HG02759 (cell line): Measurements from ENCODE around the gene TNFSF11.

Source experiments
- ATAC-seq: cut with Tn5 transposase; IDR thresholded peaks from one replicate; pipeline ENCODE4 v1.9.1; 2021; ENCODE audit warnings: mild to moderate bottlenecking, moderate library complexity; ENCODE audit not compliant: unreplicated experiment

The TNFSF11 gene, protein sequence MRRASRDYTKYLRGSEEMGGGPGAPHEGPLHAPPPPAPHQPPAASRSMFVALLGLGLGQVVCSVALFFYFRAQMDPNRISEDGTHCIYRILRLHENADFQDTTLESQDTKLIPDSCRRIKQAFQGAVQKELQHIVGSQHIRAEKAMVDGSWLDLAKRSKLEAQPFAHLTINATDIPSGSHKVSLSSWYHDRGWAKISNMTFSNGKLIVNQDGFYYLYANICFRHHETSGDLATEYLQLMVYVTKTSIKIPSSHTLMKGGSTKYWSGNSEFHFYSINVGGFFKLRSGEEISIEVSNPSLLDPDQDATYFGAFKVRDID

DNA sequence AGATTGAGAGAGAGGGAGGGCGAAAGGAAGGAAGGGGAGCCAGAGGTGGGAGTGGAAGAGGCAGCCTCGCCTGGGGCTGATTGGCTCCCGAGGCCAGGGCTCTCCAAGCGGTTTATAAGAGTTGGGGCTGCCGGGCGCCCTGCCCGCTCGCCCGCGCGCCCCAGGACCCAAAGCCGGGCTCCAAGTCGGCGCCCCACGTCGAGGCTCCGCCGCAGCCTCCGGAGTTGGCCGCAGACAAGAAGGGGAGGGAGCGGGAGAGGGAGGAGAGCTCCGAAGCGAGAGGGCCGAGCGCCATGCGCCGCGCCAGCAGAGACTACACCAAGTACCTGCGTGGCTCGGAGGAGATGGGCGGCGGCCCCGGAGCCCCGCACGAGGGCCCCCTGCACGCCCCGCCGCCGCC lies at the start of gene TNFSF11:
TNFSF11 (plus strand) TSS at position 142 of the 400 bp plus-strand sequence; CDS start at position 294, 152 bp downstream.
- ATAC-seq: peak; percentile 35

DNA sequence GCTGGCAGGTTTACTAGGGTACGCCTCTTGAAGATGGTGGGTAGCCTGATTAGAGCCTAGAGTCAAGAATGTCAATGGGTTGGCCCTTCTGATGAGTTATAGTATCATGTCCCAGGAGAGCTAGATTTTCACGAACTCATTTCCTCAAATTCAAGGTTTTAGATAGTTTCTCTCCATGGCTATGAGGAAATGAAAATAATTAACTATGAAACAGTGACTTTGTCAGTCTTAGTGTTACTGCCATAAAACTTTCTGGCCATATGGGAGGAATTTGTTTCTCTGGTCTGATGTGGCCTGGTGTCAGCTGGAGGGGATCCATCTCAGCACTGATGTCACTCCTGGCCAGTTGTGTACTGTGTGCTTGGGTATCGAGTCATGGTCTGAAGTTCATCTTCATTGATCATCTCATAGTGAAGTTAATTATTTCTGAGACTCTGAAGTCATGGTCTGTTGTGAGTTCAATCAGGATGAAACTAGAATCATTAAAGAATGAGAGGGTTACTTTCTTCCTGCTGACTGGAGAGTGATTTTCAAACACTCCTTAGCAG lies 49.4 kb upstream of the TNFSF11 start:
- ATAC-seq: peak; percentile 93

DNA sequence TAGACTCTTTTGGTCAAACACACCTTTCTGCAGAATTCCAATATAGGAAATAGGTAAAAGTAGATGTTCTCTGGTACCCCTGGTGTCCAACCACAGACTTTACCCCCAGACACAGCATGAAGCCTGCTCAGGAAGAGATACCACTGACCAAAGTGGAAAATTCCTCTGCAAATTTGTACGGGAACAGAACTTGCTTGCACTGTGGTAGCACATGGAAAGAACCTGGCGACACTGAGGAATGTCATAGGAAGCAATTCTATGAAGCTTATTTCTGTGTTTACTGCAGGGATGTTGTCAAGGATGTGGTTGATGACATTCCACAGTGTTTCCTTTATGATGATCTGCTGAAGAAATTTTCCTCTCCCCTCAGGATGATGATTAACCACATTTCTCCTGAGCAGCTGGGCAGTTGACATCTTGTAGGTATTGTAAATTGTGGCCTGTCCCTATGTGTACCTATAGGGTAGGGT lies 48.9 kb upstream of the TNFSF11 start:
- peak; percentile 12 for ATAC-seq

DNA sequence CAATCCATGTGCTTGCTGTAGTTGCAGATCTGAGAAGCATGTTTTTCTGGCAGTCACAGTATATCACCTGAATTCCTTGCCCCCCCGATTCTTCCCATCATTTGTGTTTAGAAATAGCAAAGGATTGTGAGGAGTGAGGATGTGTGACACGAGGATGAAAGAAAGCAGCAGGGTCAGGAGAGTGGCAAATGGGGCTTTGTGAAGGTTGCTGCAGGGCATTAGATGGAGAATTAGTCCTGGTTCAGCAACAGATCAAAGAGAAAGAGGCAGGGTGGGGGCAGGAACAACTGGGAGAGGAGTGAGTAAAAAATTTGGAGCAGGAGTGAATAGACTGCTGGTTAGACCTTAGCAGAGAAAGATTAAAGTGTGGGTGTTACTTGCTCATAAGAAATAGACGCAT lies 47.7 kb upstream of the TNFSF11 start:
- no peak for ATAC-seq

DNA sequence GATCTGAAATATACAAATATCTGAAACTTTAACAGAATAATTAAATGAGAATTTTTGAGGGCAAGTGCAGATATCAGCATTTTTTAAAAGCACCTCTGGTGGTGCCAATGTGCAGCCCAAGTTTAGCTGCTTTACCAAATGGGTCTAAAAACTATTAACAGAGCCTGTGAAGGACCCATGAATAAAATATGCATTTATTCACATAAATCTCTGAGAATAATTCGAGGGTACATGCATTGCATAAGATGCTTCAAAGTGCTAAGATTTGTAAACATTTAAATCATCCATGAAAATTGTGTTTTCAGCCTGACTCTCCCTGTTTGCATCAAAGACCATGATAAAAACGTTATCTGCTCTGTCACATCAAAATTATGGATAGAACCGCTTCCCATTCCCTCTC lies 47.1 kb upstream of the TNFSF11 start:
- ATAC-seq: no peak

DNA sequence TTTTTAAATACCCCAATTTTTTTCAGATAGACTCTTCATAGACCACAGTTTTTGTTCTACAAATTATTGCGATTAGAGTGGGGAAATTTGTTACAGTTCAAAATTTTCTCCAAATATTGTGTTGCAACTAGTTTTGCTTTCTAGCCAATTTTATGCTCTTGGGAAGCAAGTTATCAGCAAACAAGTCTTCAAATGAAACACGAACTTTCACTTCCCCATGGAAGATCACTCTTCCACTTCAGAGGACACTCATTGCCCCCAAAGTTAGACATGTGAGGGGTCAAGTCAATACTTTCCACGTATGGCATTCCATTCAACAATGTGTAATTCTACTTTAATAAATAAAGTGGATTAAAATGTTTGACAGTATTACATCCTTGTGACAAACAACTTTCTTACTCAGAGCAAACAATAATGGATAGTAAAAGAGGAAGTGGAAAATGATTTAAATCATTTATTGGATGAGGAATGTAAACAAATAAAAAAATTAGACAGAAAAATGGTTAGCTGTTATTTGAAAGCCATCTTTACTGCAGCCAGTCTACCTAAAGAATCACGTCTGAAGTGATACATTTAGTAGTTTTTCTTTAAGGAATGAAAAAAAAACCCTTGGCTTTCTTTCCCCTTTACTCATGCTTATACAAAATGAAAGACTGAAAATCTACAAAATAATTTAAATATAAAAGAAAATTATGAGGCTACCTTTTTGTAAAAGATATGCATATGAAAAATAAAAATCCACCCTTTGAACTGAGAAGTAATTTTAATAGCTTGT lies 41.2 kb upstream of the TNFSF11 start:
- ATAC-seq: peak; percentile 73

DNA sequence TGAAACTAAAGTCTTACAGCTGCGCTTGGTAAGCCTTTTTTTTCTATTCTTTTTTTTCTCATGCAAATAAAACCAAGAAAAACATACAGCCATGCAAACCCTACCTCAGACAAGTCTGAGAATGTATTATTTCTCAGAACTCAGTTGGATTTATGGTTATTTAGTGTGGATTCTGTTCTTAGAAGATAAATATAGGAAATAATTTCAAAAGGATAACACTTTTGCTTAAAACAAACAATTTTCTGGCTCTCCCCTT lies 40.7 kb upstream of the TNFSF11 start:
- ATAC-seq: no peak

DNA sequence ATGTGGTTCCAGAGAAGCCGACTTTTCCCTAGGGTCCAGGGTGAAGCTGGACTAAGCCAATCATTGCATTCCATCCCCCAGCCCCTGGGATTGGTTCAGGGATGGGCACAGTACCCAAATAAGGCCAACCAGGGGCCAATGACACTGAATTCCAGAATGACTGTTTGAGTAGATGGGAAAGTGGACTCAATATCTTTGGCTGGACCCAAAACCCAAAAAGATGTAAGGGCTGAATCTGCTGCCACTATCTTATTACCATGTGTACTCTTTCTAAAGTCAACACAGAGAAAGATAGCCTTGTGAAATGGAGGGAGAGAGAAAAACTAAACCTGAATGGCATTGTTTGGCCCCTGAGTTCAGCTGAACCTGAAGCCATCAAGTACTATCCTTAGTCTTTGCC lies 39.2 kb upstream of the TNFSF11 start:
- no peak for ATAC-seq

DNA sequence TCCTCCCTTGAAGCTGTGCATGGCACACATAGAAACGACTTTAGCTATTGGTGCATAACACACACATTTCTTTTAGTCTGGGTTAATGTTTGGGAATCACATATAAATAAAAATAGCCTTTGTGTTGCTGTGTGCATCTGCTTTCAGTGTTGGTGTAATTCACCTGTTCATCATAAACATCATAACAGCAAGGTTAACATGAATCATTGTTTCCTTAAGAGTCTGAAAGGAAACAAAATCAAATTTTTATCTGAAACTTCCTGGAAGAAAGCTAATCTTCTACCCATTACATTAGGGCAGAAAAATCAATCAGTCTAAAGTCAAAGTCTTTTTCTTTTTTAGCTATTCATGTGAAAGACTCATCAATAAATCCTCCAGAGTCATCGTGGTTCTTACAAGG lies 35.0 kb upstream of the TNFSF11 start:
- no peak for ATAC-seq

DNA sequence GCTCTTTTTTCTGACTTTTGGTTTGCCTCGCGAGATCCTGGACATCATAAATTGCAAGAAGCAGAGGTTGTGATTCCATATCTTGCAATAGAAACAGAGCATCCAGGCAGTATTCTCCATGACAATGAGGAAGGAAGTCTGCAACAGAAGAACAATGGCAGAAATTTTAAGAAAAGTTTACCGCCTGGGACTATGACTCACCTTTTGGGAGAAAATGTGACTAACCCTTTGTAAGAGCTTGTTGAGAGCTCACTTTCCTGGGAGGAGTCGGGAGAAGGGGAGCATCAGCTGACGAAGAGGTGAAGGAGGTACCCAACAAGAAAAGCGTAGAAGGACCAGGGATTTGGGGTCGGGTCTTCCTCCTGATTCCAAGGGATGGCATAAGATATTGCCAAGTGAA lies 34.3 kb upstream of the TNFSF11 start:
- ATAC-seq: no peak

DNA sequence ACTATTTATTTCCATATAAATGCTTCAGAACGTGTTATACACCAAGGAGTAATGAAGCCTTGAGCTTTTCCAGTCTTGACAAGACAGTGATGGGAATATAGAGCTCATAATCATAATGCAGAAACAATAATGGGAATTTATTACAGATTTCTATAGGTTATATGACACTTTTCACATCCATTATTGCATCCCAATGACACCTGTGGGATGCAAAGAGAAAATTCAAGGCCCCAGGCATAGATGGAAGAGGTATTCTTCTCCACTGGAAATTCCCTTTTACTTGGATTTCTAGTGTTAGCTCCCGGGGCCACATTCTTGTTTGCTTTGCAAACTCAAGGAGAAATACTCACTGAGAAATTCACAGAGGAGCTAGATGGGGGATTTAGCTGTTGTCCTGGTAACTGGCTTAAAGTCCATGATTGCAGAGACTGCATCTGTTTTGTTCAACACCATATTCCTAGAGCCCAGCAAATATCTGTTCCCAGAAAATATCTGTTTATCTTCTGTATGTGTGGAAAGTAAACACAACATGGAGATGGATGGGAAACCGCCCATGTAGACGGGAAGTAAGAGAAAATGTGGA lies 30.6 kb upstream of the TNFSF11 start:
- no peak for ATAC-seq

DNA sequence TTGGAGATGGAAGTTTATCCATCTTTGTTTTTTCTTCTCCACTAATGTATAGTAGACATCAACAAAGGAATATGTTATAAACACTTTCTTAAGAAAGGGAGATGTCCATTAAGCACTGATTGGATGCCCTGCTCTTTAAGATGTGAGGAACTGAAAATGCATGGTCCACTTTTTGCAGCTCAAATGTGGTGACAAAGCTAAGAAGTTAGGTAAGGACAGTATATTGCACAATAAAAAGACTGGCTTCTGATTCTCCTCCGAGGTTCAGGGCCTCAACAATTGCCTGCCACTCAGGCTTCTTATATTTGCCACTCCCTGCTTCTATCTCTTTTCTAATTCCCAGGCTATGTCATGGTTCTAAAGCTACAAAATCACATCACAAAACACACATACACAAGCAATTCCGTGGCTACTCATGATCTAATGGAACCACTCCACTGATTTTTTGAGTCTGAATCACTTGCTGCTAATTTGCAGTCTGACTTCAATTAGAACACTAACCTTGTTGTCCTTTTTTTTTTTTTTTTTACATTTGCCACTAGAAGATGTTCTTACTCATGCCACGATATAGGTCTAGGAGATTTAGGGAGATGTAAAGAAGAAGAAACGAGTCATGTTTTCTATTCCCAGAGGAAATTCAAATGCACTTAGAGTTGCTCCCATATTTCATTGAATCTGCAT lies 29.6 kb upstream of the TNFSF11 start:
- no peak for ATAC-seq

DNA sequence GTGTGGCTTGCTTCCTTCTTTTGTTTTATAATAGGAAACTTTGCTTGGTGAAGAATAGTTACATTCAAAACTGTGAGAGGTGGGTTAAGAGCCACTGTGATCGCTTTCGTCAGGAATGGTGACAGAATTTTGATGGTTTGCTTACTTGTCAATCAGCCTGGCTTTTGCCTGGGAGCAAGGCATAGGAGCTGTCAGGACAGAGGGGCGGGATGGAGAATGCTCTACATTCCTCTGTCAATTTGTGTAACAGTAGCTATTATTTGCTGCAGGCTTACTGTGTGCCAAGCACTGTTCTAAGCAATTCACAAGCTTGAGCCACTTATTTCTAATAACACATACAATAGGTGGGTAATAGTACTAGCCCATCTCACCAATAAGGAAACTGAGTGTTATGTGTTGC lies 28.1 kb upstream of the TNFSF11 start:
- no peak for ATAC-seq

DNA sequence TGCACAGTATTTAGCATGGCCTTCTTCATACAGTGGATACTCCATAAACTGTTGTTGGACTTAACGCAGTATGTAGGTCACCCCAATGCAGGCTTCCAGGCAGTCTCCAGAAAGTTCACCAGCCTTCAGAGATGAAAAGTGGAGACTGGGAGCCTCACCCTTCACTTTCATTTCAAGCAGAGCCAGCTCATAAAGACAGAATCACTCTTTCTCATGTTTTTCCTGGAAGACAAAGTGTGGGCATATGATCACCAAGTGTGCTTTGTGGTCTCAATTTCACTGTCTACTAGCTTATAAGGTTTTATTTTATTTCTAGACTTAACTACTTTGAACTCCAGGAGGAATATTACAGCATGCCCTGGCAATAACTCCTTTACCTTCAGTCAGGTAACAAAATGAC lies 26.3 kb upstream of the TNFSF11 start:
- ATAC-seq: no peak

DNA sequence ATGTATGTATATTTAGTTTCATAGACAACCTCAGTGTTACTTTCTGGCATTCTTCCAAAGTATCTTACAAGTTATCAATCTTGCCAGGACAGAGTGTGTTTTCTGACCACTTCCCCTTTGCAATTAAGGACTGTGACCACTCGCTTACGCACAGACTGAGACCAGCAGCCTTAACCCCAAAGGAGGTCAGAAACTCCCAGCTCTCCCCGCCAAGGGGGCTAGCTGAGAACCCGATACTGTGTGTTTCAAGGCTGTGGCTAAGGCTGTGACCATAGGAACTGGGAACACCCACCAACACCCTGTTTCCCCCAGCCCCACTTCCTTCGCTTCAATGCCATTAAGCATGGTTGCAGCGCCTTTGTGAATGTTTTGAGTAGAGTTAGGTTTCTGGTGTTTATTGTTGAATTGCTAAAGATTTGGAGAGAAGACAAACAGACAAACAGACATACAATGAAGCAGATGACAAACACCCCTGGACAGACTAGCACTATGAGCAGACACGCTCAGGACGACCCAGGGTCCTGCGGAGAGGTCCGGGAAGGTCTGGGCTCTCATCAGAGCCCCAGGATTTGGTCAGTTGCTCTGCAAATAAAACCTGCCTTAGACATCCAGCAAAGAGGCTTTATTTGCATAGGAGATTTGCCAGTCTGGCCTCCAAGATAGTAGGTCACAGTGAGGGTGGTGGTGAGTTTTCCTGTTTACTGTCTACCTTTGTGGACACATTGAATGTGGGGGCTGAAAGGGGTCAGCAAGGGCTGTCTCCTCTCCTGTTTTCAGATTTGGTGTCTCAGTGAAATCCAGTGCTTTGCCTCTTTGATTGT lies 25.0 kb upstream of the TNFSF11 start:
- peak; percentile 98 for ATAC-seq

DNA sequence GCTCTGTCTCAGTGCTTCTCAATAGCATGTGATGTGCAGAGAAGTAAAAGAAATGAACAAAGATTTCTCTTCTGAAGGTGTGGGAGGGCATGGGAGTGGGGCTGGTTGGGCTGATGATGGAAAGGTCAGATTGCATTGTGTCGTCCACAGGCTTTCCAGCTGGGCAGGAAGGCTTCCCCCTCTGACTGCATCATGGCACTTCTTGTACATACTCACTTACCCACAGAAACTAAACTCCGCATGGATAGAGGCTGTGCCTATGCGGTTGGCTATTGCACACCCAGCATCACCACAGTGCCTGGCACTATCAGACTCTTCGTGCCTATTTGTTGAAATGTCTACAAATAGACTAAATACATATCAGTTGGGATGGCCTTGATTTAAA lies 24.4 kb upstream of the TNFSF11 start:
- ATAC-seq: no peak

DNA sequence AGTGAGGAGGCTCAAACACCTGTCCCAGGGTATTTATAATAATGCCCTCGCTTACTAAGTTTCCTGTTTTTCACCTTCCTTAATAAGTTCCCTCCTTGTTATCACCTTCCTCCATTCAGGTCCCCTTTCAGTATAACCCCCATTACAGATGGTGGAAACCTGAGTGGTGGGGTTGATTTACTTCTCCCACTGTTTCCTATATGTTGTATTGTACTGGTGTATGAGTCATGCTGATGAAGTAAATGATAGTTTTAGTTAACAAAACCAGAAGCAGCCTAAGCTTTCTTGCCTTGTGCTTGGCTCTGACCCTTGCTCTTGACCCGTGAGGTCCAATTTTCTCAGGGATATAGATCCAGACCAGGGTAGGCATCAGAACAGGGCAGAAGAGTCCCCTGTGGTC lies 22.3 kb upstream of the TNFSF11 start:
- no peak for ATAC-seq

DNA sequence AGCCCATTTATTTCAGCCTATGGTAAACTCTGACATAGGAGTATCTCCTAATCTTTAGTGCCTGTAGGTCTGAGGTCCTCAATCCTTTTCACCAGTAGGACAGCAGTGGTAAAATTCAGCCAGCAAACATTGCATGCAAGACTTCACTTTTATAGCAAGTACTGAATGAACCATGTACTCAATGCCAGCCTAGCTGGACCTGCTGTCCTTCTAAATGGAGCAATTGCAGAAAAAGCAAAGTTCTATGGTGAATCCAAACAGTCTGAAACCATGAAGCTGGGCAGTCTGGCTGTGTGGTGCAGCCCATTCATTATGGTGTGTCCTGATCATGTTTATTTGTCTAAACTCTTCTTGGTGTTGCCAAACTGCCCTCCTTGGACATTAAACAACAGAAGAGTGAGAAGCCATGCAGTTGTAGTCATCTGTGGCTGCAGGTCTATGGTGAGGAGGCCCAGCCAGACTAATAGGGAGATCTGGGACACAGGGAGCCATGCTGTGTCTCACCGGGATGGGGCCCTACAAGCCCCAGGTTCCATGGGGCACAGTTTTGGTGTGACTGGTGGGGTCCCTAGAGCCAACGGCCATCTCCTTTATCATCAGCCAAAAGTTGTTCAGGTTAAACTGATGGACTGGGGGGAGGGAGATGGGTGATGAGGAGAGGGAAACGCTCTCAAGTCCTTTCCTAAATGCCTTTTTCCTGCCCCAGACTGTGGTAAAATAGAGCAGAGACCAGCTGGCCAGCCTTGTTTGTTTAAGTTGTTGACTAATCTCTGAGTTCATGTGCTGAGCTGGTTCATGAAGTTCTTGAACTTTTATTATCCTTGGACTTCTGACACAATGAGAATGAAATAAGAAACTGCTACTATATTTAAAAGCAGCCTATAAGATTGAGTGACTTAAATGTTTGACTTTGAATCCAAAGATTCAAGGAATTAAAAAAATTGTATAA lies 20.6 kb upstream of the TNFSF11 start:
- no peak for ATAC-seq

DNA sequence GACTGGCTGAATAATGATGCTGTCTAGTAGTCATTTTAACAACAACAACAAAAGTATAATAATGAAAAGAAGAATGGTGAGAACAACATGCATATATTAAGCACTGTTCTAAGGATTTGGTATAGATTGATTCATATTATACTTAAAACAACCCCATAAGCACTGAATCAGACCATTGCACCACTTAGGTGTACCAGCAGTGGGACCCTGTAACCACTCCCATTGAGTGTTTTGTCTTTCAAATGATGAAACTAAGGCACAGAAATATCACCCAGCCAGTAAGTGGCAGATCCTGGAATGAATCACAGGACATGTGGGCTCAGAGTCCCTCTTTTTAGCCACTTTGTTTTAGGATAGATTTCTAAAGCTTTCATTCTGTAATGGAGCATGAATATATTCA lies 14.9 kb upstream of the TNFSF11 start:
- ATAC-seq: no peak
